ENCODE measurements around the gene RMDN3. TPM values are rescaled to one million over a fixed set of nuclear protein-coding genes. Genes with fewer than 3 reads are reported as not detected.

RMDN3 gene
- total and polyA plus RNA-seq, 9 of the 15 experiments (the other 6 are each of a cell fraction or from before 2014, with no cell fraction given): 8.1 to 38.2 (median 25.9) TPM

GRCh38 chr15:40762919-40763800, 8.1 kb upstream of the RMDN3 start (continued):
- TF ChIP-seq ZNF766 (CRISPR knock-in tag; conservative IDR thresholded peaks at IDR 0.05) (no peak), ZNF699 (CRISPR knock-in tag; IDR thresholded peaks at IDR 0.05; ENCODE audit: insufficient replicate concordance) (no peak), GTF2B (IDR thresholded peaks at IDR 0.05; ENCODE audit: extremely low read depth, insufficient read length) (no peak), SMAD4 (CRISPR knock-in tag; conservative IDR thresholded peaks at IDR 0.05) (peak; percentile 68), ZNF740 (CRISPR knock-in tag; IDR thresholded peaks at IDR 0.05) (no peak), ZNF740 (tag; IDR thresholded peaks at IDR 0.05) (no peak), ZBTB34 (CRISPR knock-in tag; IDR thresholded peaks at IDR 0.05) (peak; percentile 67; the same call in 1 of the 2 replicates), LCOR (CRISPR knock-in tag; IDR thresholded peaks at IDR 0.05) (peak; percentile 26; the same call in 1 of the 2 replicates), HNRNPUL1 (IDR thresholded peaks at IDR 0.05; ENCODE audit: low read length) (no peak), NBN (IDR thresholded peaks at IDR 0.05; ENCODE audit: low read depth) (peak; percentile 56), ZNF324 (CRISPR knock-in tag; IDR thresholded peaks at IDR 0.05) (no peak), SP2 (IDR thresholded peaks at IDR 0.05; ENCODE audit: extremely low read depth, low read depth, low read length, poor library complexity, severe bottlenecking) (no peak), ZNF449 (CRISPR knock-in tag; IDR thresholded peaks at IDR 0.05) (no peak), E2F3 (CRISPR knock-in tag; IDR thresholded peaks at IDR 0.05) (0 out of 2 replicates have a peak, but pooled peaks have one; percentile 68), RNF219 (CRISPR knock-in tag; IDR thresholded peaks at IDR 0.05) (no peak), L3MBTL2 (IDR thresholded peaks at IDR 0.05) (peak; percentile 100), ZNF316 (IDR thresholded peaks at IDR 0.05) (peak; percentile 66), ZNF384 (IDR thresholded peaks at IDR 0.05; ENCODE audit: low read depth, low read length) (no peak), DEAF1 (CRISPR knock-in tag; IDR thresholded peaks at IDR 0.05) (no peak)

Data from K562 (cell line).